Activated T-cell treated with anti-CD3 and anti-CD28 coated beads for 24 hours (primary cell): ENCODE results near the gene COX14.

Source experiments
- DNase-seq: peaks from one replicate; pipeline ENCODE4 v3.0.0-alpha.2; 2020; ENCODE audit warnings: low read depth

Gene COX14

GRCh38 chr12:50156641-50157040 is 44.6 kb downstream of the COX14 start:
- no peak for DNase-seq

- no peak for DNase-seq
These were observed 45.2 kb downstream of the COX14 start for GRCh38 chr12:50157259-50157658.

GRCh38 chr12:50160643-50161042 is 48.6 kb downstream of the COX14 start:
- DNase-seq: no peak

GRCh38 chr12:50162230-50162629 is 50.2 kb downstream of the COX14 start:
- no peak for DNase-seq

- DNase-seq: no peak
These were observed 52.9 kb downstream of the COX14 start for GRCh38 chr12:50164963-50165362.

GRCh38 chr12:50166799-50167048 is 54.7 kb downstream of the COX14 start:
- DNase-seq: peak; percentile 23

- peak; percentile 97 for DNase-seq
These were observed 55.2 kb downstream of the COX14 start, which contains the start of gene CERS5 for GRCh38 chr12:50167049-50167828. Gene CERS5, minus strand, starts transcription at chr12:50167369. Its CDS starts 72 bp downstream, at chr12:50167297.
